ENCODE data around the gene DIDO1. TPM values are rescaled to one million over a fixed set of nuclear protein-coding genes. Genes with fewer than 3 reads are reported as not detected.

Gene DIDO1
- total RNA-seq, 2 experiments from 2014 or later: 65.1 to 70.6 TPM

GRCh38 chr20:62910777-62911497 is 15.4 kb downstream of the DIDO1 start:
- H3K79me2 ChIP-seq (ENCODE audit: insufficient read depth, low read depth, low read length): peaks cover 51% of the 10 kb centered on the region
- intact Hi-C loops (cut with micrococcal nuclease; ENCODE audit: unreplicated experiment): no loop called here
- H4K20me1 ChIP-seq (ENCODE audit: insufficient read depth, low read length): peaks cover 22% of the 10 kb centered on the region
- no peak overlapping the region for H3K4me3 ChIP-seq (ENCODE audit: low read depth, low read length, poor library complexity, severe bottlenecking)
- H3K9me3 ChIP-seq (ENCODE audit: low read length): no peaks in the 10 kb centered on the region
- no peak overlapping the region for H3K27ac ChIP-seq (ENCODE audit: low read depth, low read length, poor library complexity, severe bottlenecking)
- ChIA-PET CTCF (ENCODE audit: unreplicated experiment) (no interaction called here), POLR2A (interaction anchor here (1.0 kb wide), 1 partner anchor 43 kb away, joined by 3 read pairs; no protein-coding TSS in a partner anchor)
- no peaks in the 10 kb centered on the region for H3K9me2 ChIP-seq (ENCODE audit: insufficient read depth, low read length)
- peaks cover 9% of the 10 kb centered on the region for H3K4me1 ChIP-seq (ENCODE audit: insufficient read depth, low read length, poor library complexity, severe bottlenecking)
- DNase-seq (ENCODE audit: low spot score): no peak
- H2AFZ ChIP-seq (ENCODE audit: low read length): no peak overlapping the region
- H3K36me3 ChIP-seq (ENCODE audit: insufficient read depth, low read length): peaks cover 86% of the 10 kb centered on the region
- no peak for TF ChIP-seq EZH2phosphoT487 (IDR thresholded peaks at IDR 0.05; ENCODE audit: borderline replicate concordance, low read depth, low read length)
- TF ChIP-seq, protein P1, sequence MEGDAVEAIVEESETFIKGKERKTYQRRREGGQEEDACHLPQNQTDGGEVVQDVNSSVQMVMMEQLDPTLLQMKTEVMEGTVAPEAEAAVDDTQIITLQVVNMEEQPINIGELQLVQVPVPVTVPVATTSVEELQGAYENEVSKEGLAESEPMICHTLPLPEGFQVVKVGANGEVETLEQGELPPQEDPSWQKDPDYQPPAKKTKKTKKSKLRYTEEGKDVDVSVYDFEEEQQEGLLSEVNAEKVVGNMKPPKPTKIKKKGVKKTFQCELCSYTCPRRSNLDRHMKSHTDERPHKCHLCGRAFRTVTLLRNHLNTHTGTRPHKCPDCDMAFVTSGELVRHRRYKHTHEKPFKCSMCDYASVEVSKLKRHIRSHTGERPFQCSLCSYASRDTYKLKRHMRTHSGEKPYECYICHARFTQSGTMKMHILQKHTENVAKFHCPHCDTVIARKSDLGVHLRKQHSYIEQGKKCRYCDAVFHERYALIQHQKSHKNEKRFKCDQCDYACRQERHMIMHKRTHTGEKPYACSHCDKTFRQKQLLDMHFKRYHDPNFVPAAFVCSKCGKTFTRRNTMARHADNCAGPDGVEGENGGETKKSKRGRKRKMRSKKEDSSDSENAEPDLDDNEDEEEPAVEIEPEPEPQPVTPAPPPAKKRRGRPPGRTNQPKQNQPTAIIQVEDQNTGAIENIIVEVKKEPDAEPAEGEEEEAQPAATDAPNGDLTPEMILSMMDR (conservative IDR thresholded peaks at IDR 0.05; ENCODE audit: low read length): no peak
- no peak overlapping the region for H3K4me2 ChIP-seq (ENCODE audit: low read length)
- BruUV-seq (replicated peaks): no TSS peak

GRCh38 chr20:62910217-62910766 is 16.0 kb downstream of the DIDO1 start:
- Histone ChIP-seq H3K4me3 (ENCODE audit: low read depth, low read length, poor library complexity, severe bottlenecking) (no peak overlapping the region), H3K79me2 (ENCODE audit: insufficient read depth, low read depth, low read length) (peaks cover 45% of the 10 kb centered on the region), H3K9me2 (ENCODE audit: insufficient read depth, low read length) (no peaks in the 10 kb centered on the region), H3K36me3 (ENCODE audit: insufficient read depth, low read length) (peaks cover 93% of the 10 kb centered on the region), H2AFZ (ENCODE audit: low read length) (no peak overlapping the region), H3K27ac (ENCODE audit: low read depth, low read length, poor library complexity, severe bottlenecking) (no peak overlapping the region), H4K20me1 (ENCODE audit: insufficient read depth, low read length) (peaks cover 15% of the 10 kb centered on the region), H3K4me2 (ENCODE audit: low read length) (no peak overlapping the region), H3K9me3 (ENCODE audit: low read length) (no peaks in the 10 kb centered on the region), H3K4me1 (ENCODE audit: insufficient read depth, low read length, poor library complexity, severe bottlenecking) (peaks cover 5% of the 10 kb centered on the region)
- ChIA-PET POLR2A (no interaction called here), CTCF (ENCODE audit: unreplicated experiment) (no interaction called here)
- DNase-seq (ENCODE audit: low spot score): no peak
- BruUV-seq (replicated peaks): no TSS peak
- intact Hi-C loops (cut with micrococcal nuclease; ENCODE audit: unreplicated experiment): no loop called here
- TF ChIP-seq EZH2phosphoT487 (IDR thresholded peaks at IDR 0.05; ENCODE audit: borderline replicate concordance, low read depth, low read length): no peak
- TF ChIP-seq, protein P1 (conservative IDR thresholded peaks at IDR 0.05; ENCODE audit: low read length): no peak
